GM19395 (cell line): Measurements from ENCODE around the gene CLPSL1.

Experiments
- ATAC-seq: cut with Tn5 transposase; IDR thresholded peaks from one replicate; pipeline ENCODE4 v1.9.1; 2021; ENCODE audit warnings: mild to moderate bottlenecking, moderate library complexity; ENCODE audit not compliant: unreplicated experiment

CLPSL1 gene

DNA sequence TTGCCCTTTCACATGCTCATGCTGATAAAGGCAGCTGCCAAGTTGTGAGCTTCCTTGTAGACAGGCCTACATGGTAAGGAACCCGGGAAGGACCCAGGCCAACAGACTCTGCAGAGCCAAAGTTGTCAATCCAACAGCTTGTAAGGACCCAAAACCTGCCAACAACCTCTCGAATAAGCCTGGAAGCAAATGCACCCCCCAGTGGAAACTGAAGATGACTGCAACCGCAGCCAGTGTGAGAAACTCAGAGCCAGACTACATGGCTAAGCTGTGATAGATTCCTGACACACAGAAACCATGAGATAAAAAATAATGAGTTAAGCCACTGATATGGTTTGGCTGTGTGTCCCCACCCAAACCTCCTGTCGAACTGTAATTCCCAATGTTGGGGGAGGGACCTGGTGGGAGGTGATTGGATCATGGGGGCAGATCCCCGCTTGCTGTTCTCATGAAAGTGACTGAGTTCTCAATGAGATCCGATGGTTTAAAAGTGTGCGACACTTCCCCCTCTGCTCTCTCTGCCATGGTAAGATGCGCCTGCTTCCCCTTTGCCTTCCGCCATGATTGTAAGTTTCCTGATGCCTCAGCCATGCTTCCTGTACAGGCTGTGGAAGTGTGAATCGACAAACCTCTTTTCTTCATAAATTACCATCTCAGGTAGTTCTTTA lies 23.2 kb upstream of the CLPSL1 start:
- ATAC-seq: no peak

DNA sequence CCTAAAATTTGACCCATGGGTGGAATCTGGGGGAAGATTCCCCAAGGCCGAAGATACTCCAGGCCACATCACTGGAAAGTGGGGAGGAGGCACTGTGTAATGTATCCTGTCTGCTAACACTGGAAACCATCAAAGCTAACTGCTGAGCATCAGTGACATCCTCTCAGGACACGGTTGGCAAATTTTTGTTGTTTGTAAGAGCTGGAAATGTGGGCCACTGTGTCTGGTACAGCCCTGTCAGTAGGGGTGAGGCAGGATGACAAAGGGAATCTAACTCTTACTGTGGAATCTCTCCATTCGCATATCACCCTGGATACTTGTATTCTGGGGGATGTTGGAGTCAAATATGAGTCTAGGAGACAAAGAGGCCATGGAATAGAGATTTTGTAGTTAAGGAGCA lies 21.4 kb upstream of the CLPSL1 start:
- no peak for ATAC-seq

DNA sequence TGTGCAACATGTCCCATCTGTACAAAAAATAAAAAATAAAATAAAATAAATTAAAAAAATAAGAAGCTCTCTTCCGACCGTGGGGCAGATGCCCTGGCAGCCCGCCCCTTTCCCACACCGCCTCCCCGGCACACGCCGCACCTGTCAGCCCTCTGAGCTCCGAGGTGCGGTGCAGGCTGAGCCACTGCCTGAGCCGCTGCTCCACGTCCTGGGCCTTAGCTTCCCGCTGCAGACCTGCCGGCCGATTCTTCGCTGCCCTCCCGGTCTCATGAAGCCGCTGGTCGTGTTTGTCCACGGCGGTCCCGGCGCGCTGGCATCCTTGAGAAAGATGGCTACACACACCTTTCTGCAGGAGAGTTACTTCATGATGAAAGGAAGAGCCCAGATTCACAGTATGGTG lies 15.1 kb upstream of the CLPSL1 start:
- ATAC-seq: no peak

- no peak for ATAC-seq
Observed at GRCh38 chr6:35769211-35769610, 11.6 kb upstream of the CLPSL1 start.

- ATAC-seq: no peak
Observed at GRCh38 chr6:35771343-35771627, 9.5 kb upstream of the CLPSL1 start.

DNA sequence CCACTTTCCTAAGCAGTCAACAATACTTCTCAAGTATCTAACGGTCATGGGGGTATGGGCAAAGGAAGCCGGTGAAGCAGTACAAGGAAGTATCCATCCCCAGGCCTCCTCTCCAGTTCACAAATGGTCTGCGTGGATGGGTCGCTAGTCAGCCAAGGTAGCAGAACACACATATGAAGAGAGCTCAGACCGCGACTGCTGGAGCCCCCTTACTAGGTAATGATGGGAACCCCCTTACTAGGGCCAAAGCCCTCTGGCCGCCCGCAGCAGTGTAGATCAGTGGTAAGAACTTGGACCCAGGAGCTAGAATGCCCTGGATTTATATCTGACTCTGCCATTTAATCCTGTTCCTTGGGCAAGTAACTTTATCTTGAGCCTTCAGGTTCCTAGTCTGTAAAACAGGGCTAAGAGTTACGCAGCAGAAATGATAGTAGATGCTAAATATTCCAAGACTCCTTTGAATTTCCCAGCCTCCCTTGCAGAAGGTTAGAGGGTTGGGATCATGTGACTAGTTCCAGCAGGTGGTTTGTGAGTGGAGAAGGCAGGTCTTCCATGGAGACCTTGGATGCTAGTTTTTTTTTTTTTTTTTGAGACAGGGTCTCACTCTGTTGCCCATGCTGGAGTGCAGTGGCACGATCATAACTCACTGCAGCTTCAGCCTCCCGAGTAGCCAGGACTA lies 6.6 kb upstream of the CLPSL1 start:
- no peak for ATAC-seq

DNA sequence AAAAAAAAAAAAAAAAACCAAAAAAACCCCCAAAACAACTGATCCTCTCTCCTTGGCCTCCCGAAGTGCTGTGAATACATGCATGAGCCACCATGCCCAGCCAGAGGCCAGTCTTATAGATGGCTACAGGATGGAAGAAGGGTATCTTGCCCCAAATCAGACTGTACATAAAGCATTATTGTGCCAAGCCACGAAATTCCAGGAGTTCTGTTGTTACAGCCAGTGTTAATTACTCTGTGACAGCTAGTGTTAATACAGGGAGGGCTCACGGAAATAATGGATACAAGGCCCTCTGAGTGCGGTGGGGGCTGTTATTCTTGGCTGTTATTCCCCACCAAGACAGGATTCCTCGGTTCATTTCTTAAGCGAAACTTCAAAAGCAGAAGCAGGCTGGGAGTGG lies 5.8 kb upstream of the CLPSL1 start:
- ATAC-seq: no peak

DNA sequence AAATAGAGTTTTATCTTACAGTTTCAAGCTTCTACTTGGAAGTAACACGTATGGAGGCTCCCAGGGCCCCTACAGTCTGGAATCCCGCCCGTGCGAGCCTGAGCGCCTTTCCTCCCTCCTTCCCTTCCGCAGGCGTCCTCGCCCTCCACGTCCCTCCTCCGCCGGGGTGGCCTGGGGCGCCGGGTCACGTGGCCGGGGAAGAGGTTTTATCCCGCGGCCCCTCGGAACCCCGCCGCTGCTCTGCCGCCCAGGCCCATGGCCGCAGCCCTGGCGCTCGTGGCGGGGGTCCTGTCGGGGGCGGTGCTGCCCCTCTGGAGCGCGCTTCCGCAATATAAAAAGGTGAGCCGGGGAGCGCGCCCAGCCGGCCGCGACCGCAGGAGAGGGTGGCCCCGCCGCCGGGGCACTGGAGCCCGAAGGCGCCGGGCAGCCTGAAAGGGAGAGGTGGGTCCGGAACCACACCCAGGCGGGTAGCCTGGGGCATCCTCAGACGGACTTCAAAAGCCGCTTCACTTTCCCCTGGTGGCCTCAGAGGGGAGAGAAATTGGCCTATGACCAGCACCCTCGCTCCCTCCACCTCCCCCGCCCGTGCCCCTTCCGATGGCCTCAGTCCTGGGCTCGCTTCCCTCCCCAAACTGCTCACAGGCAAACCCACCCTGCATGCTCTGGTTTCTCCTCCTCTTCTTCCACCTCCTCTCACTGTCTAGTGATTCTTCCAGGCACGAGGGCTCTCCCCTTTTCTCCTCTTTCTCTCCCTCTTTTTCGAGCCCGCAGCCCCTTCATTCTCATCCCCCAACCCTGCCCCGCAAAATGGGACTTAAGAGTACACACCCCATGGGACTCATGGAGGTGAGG lies 4.2 kb upstream of the CLPSL1 start, which contains the start of gene CLPSL2:
Gene CLPSL2, plus strand, starts transcription at position 235 of the 852 bp plus-strand sequence. Its CDS starts 21 bp downstream, at position 256.
- ATAC-seq: no peak

- ATAC-seq: no peak
Observed at GRCh38 chr6:35777356-35778102, 3.3 kb upstream of the CLPSL1 start.

- ATAC-seq: no peak
Observed at GRCh38 chr6:35778437-35778836, 2.4 kb upstream of the CLPSL1 start.

GRCh38 chr6:35781290-35781689 lies 471 bp downstream of the CLPSL1 start:
- no peak for ATAC-seq

DNA sequence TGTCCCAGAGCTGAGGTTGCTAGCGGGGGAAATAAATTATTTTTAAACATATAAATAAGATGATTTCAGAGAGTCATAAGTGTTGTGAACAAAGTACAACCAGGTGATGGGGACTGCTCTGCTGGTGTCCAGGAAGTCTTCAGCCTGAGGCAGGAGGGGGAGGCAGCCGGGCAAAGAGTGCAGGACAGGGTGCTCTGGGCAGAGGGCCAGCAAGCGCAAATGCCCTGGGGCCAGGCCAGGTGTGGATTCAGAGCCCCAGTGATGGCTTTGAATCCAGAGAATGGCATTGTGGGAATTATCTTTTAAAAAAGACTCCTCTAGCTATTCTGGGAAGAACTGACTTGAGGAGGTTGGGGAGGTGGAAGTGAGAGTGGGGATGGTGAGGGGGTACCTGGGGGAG lies 1.6 kb downstream of the CLPSL1 start:
- ATAC-seq: no peak

DNA sequence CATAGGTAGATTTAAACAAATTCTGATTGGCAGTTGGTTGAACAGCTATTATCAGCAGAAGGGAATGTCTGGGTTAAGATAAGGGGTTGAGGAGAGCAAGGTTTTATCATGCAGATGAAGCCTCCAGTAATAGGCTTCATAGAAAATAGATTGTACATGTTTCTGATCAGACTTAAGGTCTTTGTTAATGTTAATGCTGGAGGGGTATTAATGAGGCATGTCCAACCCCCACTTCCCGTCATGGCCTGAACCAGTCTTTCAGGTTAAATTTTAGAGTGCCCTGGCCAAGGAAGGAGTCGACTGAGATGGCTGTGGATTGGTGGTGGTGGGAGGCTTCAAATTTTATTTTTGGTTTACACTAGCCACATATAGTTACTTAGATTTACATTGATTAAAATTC lies 3.4 kb downstream of the CLPSL1 start:
- no peak for ATAC-seq

DNA sequence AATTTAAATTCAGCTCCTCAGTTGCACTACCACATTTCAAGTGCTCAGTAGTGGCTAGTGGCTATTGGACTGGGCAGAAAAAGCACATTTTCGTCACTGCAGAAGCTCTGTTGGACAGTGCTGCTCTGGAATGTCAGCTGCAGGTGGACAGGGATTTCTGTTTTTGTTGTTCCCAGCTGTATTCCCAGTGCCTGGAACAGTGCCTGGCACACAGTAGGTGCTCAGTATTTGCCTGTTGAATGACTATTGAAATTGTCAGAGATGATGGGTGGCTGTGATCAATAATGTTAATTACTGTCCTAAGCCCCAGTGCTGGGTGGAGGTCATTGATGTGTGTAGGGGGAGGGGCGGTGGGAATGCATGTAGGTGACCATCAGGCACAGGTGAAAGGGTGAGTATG lies 5.5 kb downstream of the CLPSL1 start:
- no peak for ATAC-seq

DNA sequence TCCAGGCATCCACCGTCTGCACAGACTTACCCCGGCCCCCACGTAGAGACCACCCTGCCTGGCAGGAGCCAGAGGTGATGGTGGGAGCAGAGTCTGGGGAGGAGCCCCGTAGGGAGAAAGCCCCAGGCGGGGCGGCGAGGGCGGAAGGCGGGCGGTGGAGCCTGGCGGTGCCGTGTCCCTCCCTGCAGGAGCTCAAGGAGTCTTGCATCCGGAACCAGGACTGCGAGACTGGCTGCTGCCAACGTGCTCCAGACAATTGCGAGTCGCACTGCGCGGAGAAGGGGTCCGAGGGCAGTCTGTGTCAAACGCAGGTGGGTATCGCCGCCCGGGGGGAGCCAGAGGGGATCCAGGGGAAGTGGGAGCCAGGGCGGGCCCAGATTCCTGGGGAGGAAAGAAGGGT lies 6.0 kb downstream of the CLPSL1 start:
- ATAC-seq: no peak

DNA sequence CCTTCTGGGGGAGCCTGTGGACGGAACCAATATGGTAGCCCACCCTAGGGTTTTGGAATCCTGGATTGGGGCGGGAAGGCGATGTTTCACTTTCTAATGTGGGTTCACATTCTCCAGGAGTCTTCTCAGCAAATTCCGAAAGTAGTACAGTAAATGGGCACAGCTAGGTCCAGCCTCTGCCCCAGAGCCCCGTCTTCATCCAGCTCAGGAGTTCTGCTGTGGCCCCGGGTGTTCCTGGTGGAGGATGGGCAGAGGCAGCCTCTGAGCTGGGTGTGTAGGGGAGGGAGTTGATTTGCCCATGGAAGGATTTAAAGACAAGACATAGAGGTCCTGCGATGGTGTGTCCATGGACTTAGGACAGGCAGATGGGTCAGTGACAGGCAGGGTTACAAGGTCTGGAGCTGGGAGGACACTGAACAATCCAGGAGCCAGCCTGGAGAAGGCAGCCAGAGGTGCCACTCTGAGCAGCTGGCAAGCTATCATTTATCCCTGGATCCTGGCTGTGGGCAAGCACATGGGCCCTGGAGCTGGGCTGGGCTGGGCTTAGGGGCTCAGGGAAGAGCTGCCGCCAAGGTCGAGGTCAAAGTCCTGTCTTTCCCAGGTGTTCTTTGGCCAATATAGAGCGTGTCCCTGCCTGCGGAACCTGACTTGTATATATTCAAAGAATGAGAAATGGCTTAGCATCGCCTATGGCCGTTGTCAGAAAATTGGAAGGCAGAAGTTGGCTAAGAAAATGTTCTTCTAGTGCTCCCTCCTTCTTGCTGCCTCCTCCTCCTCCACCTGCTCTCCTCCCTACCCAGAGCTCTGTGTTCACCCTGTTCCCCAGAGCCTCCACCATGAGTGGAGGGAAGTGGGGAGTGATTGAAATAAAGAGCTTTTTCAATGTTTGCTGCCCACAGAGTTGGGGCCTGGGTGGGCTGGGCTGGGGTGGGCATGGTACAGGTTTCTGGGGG lies 6.7 kb downstream of the CLPSL1 start:
- no peak for ATAC-seq

DNA sequence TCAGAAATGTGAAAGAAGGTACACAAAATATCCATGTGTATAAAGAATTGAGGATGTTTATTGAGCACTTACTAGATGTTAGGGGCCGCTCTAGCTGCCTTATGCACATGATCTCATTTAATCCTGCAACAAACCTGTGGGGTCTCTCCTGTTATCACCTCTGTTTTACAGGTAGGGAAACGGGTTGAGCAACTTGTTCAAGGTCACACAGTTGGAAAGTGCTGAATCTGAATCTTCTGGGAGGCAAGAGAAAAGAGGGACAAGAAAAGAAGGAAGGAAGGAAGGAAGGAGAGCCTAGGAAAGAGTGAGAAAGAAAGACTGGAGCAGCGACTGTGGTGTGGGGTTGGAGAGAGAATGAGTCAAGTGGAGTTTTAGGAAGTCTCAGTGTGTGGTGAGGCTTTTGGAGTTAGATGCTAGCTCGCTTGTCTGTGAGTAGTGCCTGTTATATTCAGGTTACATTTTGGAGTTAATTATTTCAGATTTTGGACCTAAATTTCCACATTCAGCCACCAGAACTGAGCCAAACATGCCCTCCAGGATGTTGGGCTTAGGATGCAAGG lies 7.7 kb downstream of the CLPSL1 start:
- ATAC-seq: no peak

DNA sequence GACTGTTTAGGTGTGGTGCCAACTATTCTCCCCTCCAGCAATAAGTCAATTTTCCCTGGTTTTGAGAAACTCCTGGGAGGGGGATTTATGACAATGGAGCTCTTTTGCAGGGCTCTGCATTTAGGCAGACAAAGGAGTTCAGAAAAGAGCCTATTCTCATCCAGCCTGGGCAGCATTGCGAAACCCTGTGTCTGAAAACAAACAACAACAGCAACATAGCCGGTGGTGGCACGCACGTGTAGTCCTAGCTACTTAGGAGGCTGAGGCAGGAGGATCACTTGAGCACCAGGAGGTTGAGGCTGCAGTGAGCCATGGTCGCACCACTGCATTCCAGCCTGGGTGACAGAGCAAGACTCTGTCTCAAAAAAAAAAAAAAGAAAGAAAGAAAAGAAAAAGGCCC lies 9.9 kb downstream of the CLPSL1 start:
- no peak for ATAC-seq

DNA sequence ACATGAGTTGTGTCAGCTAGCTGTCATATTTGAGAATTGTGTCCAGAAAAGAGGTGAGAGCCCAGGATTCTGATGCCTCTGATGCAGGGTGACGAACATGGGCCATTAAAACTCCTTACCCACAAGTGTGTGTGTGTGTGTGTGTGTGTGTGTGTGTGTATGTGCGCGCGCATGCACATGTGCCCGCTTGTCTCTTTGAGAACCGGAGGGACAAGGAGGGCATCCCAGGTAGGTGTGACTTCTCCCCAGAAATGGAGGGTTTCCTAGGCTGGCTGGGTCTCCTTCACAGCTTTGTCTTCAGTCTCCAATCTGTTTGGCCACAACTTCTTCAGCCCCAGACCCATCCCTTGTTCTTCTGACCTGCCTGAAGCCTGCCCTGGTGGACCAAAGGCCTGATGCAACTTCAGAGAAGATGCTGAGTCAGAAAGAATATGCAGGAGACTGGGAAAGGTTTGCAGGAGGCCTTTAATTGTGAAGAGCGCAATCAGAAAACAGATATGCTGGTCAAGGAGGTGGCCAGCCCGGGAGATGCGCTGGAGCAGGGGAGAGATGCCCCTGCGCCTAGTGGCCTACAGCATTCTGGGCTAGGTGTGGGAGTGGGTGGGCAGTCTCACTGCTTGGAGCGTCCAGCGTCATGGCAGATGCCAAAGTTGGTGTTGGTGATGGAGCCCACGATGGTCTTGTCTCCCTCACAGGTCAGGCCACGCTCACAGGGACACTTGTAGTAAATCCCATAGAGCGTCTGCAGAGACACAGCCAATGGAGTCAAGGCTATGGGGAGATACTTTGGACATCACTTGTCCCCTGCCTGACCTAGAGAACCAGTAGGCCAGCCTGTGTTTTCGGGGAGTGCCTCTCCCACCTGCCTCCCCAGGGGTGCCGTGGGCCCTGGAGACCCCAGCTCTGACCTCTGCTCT lies 14.0 kb downstream of the CLPSL1 start:
- ATAC-seq: no peak
